H9 (cell line): ENCODE results near the gene TMEM30B. TPM values are rescaled to one million over a fixed set of nuclear protein-coding genes. Genes with fewer than 3 reads are reported as not detected.

Experiments
- DNase-seq: peaks from one replicate; pipeline ENCODE4 v3.0.0-alpha.2; 2017
- H2AFZ ChIP-seq: one replicate; pipeline ENCODE4 v1.6.1; 2013; ENCODE audit warnings: mild to moderate bottlenecking, low read length, control low read depth, moderate library complexity
- H2AK5ac ChIP-seq: 2 replicates; pipeline ENCODE4 v1.6.1; 2013; ENCODE audit warnings: low read length, control low read depth, mixed read lengths; ENCODE audit not compliant: insufficient read length
- H2BK120ac ChIP-seq: one replicate; pipeline ENCODE4 v1.6.1; 2013; ENCODE audit warnings: low read depth, mild to moderate bottlenecking, low read length, control low read depth, inconsistent platforms; ENCODE audit not compliant: poor library complexity, severe bottlenecking
- H2BK12ac ChIP-seq: 2 replicates; pipeline ENCODE4 v1.6.1; 2013; ENCODE audit warnings: low read length, control low read depth, mixed read lengths, low read depth; ENCODE audit not compliant: insufficient read length
- H2BK15ac ChIP-seq: 2 replicates; pipeline ENCODE4 v1.6.1; 2013; ENCODE audit warnings: low read depth, low read length, control low read depth
- H2BK20ac ChIP-seq: one replicate; pipeline ENCODE4 v1.6.1; 2013; ENCODE audit warnings: low read depth, mild to moderate bottlenecking, low read length, control low read depth, inconsistent platforms; ENCODE audit not compliant: poor library complexity, severe bottlenecking
- H2BK5ac ChIP-seq: 2 replicates; pipeline ENCODE4 v1.6.1; 2013; ENCODE audit warnings: low read length, control low read depth, mixed read lengths; ENCODE audit not compliant: insufficient read length
- H3K14ac ChIP-seq: 2 replicates; pipeline ENCODE4 v1.6.1; 2013; ENCODE audit warnings: low read length, control low read depth; ENCODE audit not compliant: insufficient read depth
- H3K18ac ChIP-seq: 2 replicates; pipeline ENCODE4 v1.6.1; 2013; ENCODE audit warnings: low read depth, mild to moderate bottlenecking, mixed read lengths, low read length, control low read depth; ENCODE audit not compliant: insufficient read length
- H3K23ac ChIP-seq: 2 replicates; pipeline ENCODE4 v1.6.1; 2013; ENCODE audit warnings: low read length, control low read depth, mixed read lengths, low read depth; ENCODE audit not compliant: insufficient read length
- H3K23me2 ChIP-seq: 2 replicates; pipeline ENCODE4 v1.6.1; 2013; ENCODE audit warnings: low read depth, mild to moderate bottlenecking, mixed read lengths, low read length, control low read depth; ENCODE audit not compliant: insufficient read length, poor library complexity, severe bottlenecking
- H3K27ac ChIP-seq: 2 replicates; pipeline ENCODE4 v1.5.1; 2013; ENCODE audit warnings: low read length, control low read depth, mixed read lengths, low read depth; ENCODE audit not compliant: insufficient read length
- H3K27me3 ChIP-seq: 2 replicates; pipeline ENCODE4 v1.6.1; 2013; ENCODE audit warnings: low read length, control low read depth, inconsistent platforms; ENCODE audit not compliant: insufficient read depth
- H3K4ac ChIP-seq: 2 replicates; pipeline ENCODE4 v1.6.1; 2013; ENCODE audit warnings: low read depth, mild to moderate bottlenecking, control low read depth, inconsistent platforms, low read length, moderate library complexity
- H3K4me1 ChIP-seq: 2 replicates; pipeline ENCODE4 v1.6.1; 2013; ENCODE audit warnings: low read length, control low read depth, inconsistent platforms; ENCODE audit not compliant: insufficient read depth
- H3K4me2 ChIP-seq: 2 replicates; pipeline ENCODE4 v1.6.1; 2013; ENCODE audit warnings: low read length, control low read depth, mixed read lengths; ENCODE audit not compliant: insufficient read length, insufficient read depth
- H3K56ac ChIP-seq: 2 replicates; pipeline ENCODE4 v1.6.1; 2013; ENCODE audit warnings: low read depth, mild to moderate bottlenecking, mixed read lengths, low read length, control low read depth; ENCODE audit not compliant: insufficient read length
- H3K79me1 ChIP-seq: 2 replicates; pipeline ENCODE4 v1.6.1; 2013; ENCODE audit warnings: low read depth, mild to moderate bottlenecking, moderate library complexity, low read length, control low read depth, inconsistent platforms; ENCODE audit not compliant: insufficient read depth, poor library complexity, severe bottlenecking
- H3K79me2 ChIP-seq: 2 replicates; pipeline ENCODE4 v1.6.1; 2013; ENCODE audit warnings: low read length, control low read depth, inconsistent platforms; ENCODE audit not compliant: insufficient read depth
- H3K9ac ChIP-seq: 2 replicates; pipeline ENCODE4 v1.6.1; 2013; ENCODE audit warnings: low read length, control low read depth, mixed read lengths; ENCODE audit not compliant: insufficient read length; ENCODE audit errors: extremely low read depth
- H3K9me3 ChIP-seq: one replicate; pipeline ENCODE4 v1.6.1; 2013; ENCODE audit warnings: low read depth, low read length, inconsistent platforms; ENCODE audit not compliant: control insufficient read depth
- H3T11ph ChIP-seq: one replicate; pipeline ENCODE4 v1.6.1; 2013; ENCODE audit warnings: mild to moderate bottlenecking, low read length, control low read depth, inconsistent platforms
- H4K20me1 ChIP-seq: one replicate; pipeline ENCODE4 v1.6.1; 2013; ENCODE audit not compliant: control insufficient read depth, insufficient read length, insufficient read depth
- H4K5ac ChIP-seq: 2 replicates; pipeline ENCODE4 v1.6.1; 2013; ENCODE audit warnings: low read depth, mild to moderate bottlenecking, mixed read lengths, low read length, control low read depth; ENCODE audit not compliant: insufficient read length
- H4K8ac ChIP-seq: replicated peaks from 2 replicates; pipeline ENCODE4 v1.6.1; 2013; ENCODE audit warnings: low read length, control low read depth, mixed read lengths, low read depth; ENCODE audit not compliant: insufficient read length
- H4K91ac ChIP-seq: 2 replicates; pipeline ENCODE4 v1.6.1; 2013; ENCODE audit warnings: low read depth, mild to moderate bottlenecking, moderate library complexity, mixed read lengths, low read length, control low read depth; ENCODE audit not compliant: insufficient read length
- H3K27ac Mint-ChIP-seq, 3 experiments: 2 replicates in 2 of 3; 3 replicates in 1 of 3; pipeline ENCODE4 v1.8.0; 2020 to 2021; ENCODE audit warnings: mixed read lengths in 3 of 3, mild to moderate bottlenecking in 1 of 3, moderate library complexity in 1 of 3
- H3K27me3 Mint-ChIP-seq: 2 replicates; pipeline ENCODE4 v1.8.0; 2021; ENCODE audit warnings: low read depth, mild to moderate bottlenecking, moderate library complexity, mixed read lengths
- H3K36me3 Mint-ChIP-seq, 3 experiments: 2 replicates in 2 of 3; 3 replicates in 1 of 3; pipeline ENCODE4 v1.8.0; 2020 to 2021; ENCODE audit warnings: low read depth in 3 of 3, mixed read lengths in 3 of 3; ENCODE audit not compliant: insufficient read depth in 1 of 3
- H3K4me1 Mint-ChIP-seq, 2 experiments: 2 replicates each; pipeline ENCODE4 v1.8.0; 2020; ENCODE audit warnings: mixed read lengths in 2 of 2
- H3K4me3 Mint-ChIP-seq, 2 experiments: 2 replicates in 1 of 2; 3 replicates in 1 of 2; pipeline ENCODE4 v1.8.0; 2020 to 2021; ENCODE audit warnings: mild to moderate bottlenecking in 2 of 2, mixed read lengths in 2 of 2, moderate library complexity in 1 of 2
- H3K9me3 Mint-ChIP-seq, 2 experiments: 2 replicates in 1 of 2; 3 replicates in 1 of 2; pipeline ENCODE4 v1.8.0; 2020; ENCODE audit warnings: mild to moderate bottlenecking in 2 of 2, mixed read lengths in 2 of 2, moderate library complexity in 1 of 2
- WGBS: extraction: QIAGEN DNeasy Blood & Tissue Kit; methylation state at CpG from one replicate; pipeline ENCODE4 v1.1.7; 2013; ENCODE audit warnings: missing lambda C conversion rate, low lambda C conversion rate, mixed read lengths; ENCODE audit not compliant: insufficient read length; ENCODE audit errors: extremely low coverage; 5-methylcytosine and 5-hydroxymethylcytosine counted together
- total RNA-seq: library from RNA; stranded (reverse); gene quantifications from 2 replicates; pipeline ENCODE4 v1.2.1, GENCODE V29; 2021
- TF ChIP-seq, protein P1 (sequence below): fragments of 200-600 bp; sonication (generic); conservative IDR thresholded peaks from 3 replicates; pipeline ENCODE4 v1.8.0; 2021; ENCODE audit warnings: antibody characterized with exemption, mild to moderate bottlenecking

TMEM30B gene
- total RNA-seq, 1 experiment from 2014 or later: 12.2 TPM

DNA sequence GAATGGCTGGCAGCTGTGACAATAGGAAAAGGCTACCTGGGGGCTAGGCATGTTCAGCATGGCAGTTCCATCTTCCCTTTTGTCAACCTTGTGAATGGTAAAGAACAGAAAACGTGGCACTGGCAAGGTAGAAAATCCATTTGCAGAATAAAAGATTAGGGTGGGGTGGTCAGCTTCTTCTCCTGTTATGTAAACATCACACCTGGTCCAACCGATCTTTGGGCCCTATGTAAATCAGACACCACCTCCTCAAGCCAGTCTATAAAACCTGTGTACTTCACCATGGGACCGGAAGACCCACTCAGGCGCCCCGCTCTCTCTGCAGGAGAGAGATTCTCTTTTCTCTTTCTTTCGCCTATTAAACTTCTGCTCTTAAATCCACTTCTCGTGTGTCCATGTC, 19.6 kb upstream of the TMEM30B start:
- Histone ChIP-seq H3K4me2 (peak overlapping the region; percentile 24), H3K79me2 (no peaks in the 10 kb centered on the region), H2BK5ac (no peak overlapping the region), H3K56ac (no peak overlapping the region), H3K9me3 (no peaks in the 10 kb centered on the region), H3K79me1 (no peaks in the 10 kb centered on the region), H4K5ac (no peak overlapping the region), H2BK15ac (no peak overlapping the region), H3K14ac (no peak overlapping the region), H3K23me2 (no peaks in the 10 kb centered on the region), H3K9ac (no peak overlapping the region), H3K18ac (no peak overlapping the region), H3K4me1 (peaks cover 5% of the 10 kb centered on the region; the same call in 1 of the 2 replicates), H2AK5ac (no peak overlapping the region), H2BK20ac (no peak overlapping the region), H2AFZ (no peak overlapping the region), H4K91ac (no peak overlapping the region), H4K20me1 (no peaks in the 10 kb centered on the region), H4K8ac (no peak overlapping the region), H3K27me3 (no peaks in the 10 kb centered on the region), H3K4ac (no peak overlapping the region), H3T11ph (no peak overlapping the region), H3K27ac (no peak overlapping the region), H2BK120ac (no peak overlapping the region), H2BK12ac (no peak overlapping the region), H3K23ac (no peak overlapping the region)
- Mint-ChIP-seq H3K27ac (peak overlapping the region in 2 of 3 experiments; percentile 25 to 64; a peak in 4 of 7 replicates), H3K36me3 (peaks cover 0 to 8% (median 0%) of the 10 kb centered on the region in 3 experiments; a peak in 2 of 7 replicates), H3K4me1 (peaks cover 32 to 35% of the 10 kb centered on the region in 2 experiments), H3K27me3 (peaks cover 4% of the 10 kb centered on the region), H3K4me3 (no peak overlapping the region; a peak in 1 of 5 replicates), H3K9me3 (peaks cover 3 to 11% of the 10 kb centered on the region in 2 experiments; a peak in 2 of 5 replicates)
- DNase-seq: peak; percentile 39
- no CpG with 5 or more reads among the region's 7 CpGs for WGBS
- TF ChIP-seq, protein P1, sequence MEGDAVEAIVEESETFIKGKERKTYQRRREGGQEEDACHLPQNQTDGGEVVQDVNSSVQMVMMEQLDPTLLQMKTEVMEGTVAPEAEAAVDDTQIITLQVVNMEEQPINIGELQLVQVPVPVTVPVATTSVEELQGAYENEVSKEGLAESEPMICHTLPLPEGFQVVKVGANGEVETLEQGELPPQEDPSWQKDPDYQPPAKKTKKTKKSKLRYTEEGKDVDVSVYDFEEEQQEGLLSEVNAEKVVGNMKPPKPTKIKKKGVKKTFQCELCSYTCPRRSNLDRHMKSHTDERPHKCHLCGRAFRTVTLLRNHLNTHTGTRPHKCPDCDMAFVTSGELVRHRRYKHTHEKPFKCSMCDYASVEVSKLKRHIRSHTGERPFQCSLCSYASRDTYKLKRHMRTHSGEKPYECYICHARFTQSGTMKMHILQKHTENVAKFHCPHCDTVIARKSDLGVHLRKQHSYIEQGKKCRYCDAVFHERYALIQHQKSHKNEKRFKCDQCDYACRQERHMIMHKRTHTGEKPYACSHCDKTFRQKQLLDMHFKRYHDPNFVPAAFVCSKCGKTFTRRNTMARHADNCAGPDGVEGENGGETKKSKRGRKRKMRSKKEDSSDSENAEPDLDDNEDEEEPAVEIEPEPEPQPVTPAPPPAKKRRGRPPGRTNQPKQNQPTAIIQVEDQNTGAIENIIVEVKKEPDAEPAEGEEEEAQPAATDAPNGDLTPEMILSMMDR: no peak
